HCT116 (cell line): ENCODE data around the gene COPA. TPM values are rescaled to one million over a fixed set of nuclear protein-coding genes. Genes with fewer than 3 reads are reported as not detected.

ENCODE experiments used
- ATAC-seq: fragments of 200-7000 bp; cut with Tn5 transposase; 2 replicates; pipeline ENCODE4 v1.9.1; 2020; ENCODE audit warnings: mild to moderate bottlenecking, moderate library complexity
- BruUV-seq: library from RNA; stranded (reverse); fragments of 400-500 nt; replicated peaks from 2 replicates; lab custom pipeline; 2021; lab: Mats Ljungman, UMichigan
- CTCF ChIA-PET: fragments of 300-600 bp; sonication (Branson Sonifier 250); formaldehyde crosslinking; loops from one replicate; lab custom pipeline; 2021; ENCODE audit warnings: antibody characterized with exemption; lab: Charles Lee
- POLR2A ChIA-PET: fragments of 300-600, 350-600 bp; sonication (Branson Sonifier 250); formaldehyde crosslinking; loops from one replicate; lab custom pipeline; 2021; ENCODE audit warnings: antibody characterized with exemption; lab: Charles Lee
- RAD21 ChIA-PET, 2 experiments: fragments of 300-600 bp; sonication (Branson Sonifier 250); formaldehyde crosslinking; loops; one replicate each; lab custom pipeline; 2023; ENCODE audit warnings: low total read pairs in 2 of 2; ENCODE audit not compliant: uncharacterized antibody in 2 of 2, unreplicated experiment in 2 of 2, low non-redundant PET in 1 of 2; lab: Charles Lee
- DNase-seq: peaks from one replicate; pipeline ENCODE4 v3.0.0-alpha.2; 2010; ENCODE audit warnings: low read depth, low spot score
- H2AFZ ChIP-seq: fragments of 200-600 bp; shearing (Covaris generic), sonication (generic); 2 replicates; pipeline ENCODE4 v1.6.1; 2017; ENCODE audit warnings: low read depth, mixed run types, mixed read lengths, antibody characterized with exemption, low read length; ENCODE audit not compliant: poor library complexity, severe bottlenecking
- H3K27ac ChIP-seq: 2 replicates; pipeline ENCODE4 v1.5.1; 2012; ENCODE audit warnings: low read depth, low read length
- H3K27me3 ChIP-seq: fragments of 200-600 bp; sonication (generic); 2 replicates; pipeline ENCODE4 v1.6.1; 2016; ENCODE audit warnings: mixed run types, low read length, mixed read lengths; ENCODE audit not compliant: insufficient read depth
- H3K36me3 ChIP-seq, 2 experiments: fragments of 200-500 bp in 1 of 2; fragments of 200-600 bp in 1 of 2; sonication (Bioruptor generic) in 1 of 2; sonication (generic) in 1 of 2; 2 replicates each; pipeline versions ENCODE4 v1.5.1 to v1.6.1; 2014 to 2016; ENCODE audit warnings: low read length in 2 of 2, inconsistent platforms in 1 of 2, mixed read lengths in 1 of 2, mixed run types in 1 of 2; ENCODE audit not compliant: insufficient read depth in 2 of 2, control insufficient read depth in 1 of 2
- H3K4me1 ChIP-seq, 2 experiments: fragments of 200-600 bp in 1 of 2; sonication (generic) in 1 of 2; 2 replicates each; pipeline versions ENCODE4 v1.5.1 to v1.6.1; 2012 to 2017; ENCODE audit warnings: low read length in 2 of 2, inconsistent platforms in 1 of 2, mild to moderate bottlenecking in 1 of 2, mixed read lengths in 1 of 2, mixed run types in 1 of 2, moderate library complexity in 1 of 2; ENCODE audit not compliant: insufficient read depth in 2 of 2, control insufficient read depth in 1 of 2
- H3K4me2 ChIP-seq: fragments of 200-600 bp; sonication (generic); 2 replicates; pipeline ENCODE4 v1.6.1; 2017; ENCODE audit warnings: mixed run types, low read length, mixed read lengths
- H3K4me3 ChIP-seq, 2 experiments: fragments of 200-600 bp in 1 of 2; sonication (generic) in 1 of 2; replicated peaks in 1 of 2; 2 replicates each; pipeline ENCODE4 v1.5.1; 2011 to 2016; ENCODE audit warnings: low read length in 2 of 2, control low read depth in 1 of 2, low read depth in 1 of 2, mild to moderate bottlenecking in 1 of 2, mixed read lengths in 1 of 2, mixed run types in 1 of 2
- H3K79me2 ChIP-seq: fragments of 200-600 bp; sonication (generic); 2 replicates; pipeline ENCODE4 v1.6.1; 2017; ENCODE audit warnings: mild to moderate bottlenecking, mixed run types, low read length, moderate library complexity, mixed read lengths; ENCODE audit not compliant: insufficient read depth
- H3K9ac ChIP-seq: fragments of 200-600 bp; sonication (generic); 2 replicates; pipeline ENCODE4 v1.6.1; 2016; ENCODE audit warnings: low read length, mixed read lengths
- H3K9me2 ChIP-seq: fragments of 200-600 bp; sonication (generic), shearing (Covaris generic); 2 replicates; pipeline ENCODE4 v1.6.1; 2017; ENCODE audit warnings: mixed run types, mild to moderate bottlenecking, moderate library complexity; ENCODE audit not compliant: insufficient read depth
- H3K9me3 ChIP-seq, 2 experiments: fragments of 200-500 bp in 1 of 2; fragments of 200-600 bp in 1 of 2; sonication (Bioruptor generic) in 1 of 2; sonication (generic) in 1 of 2; 2 replicates each; pipeline ENCODE4 v1.6.1; 2014 to 2017; ENCODE audit warnings: low read length in 2 of 2, mixed read lengths in 2 of 2, inconsistent platforms in 1 of 2, low read depth in 1 of 2, mild to moderate bottlenecking in 1 of 2, mixed run types in 1 of 2, moderate library complexity in 1 of 2; ENCODE audit not compliant: control insufficient read depth in 1 of 2, insufficient read depth in 1 of 2
- H4K20me1 ChIP-seq: fragments of 200-600 bp; sonication (generic), shearing (Covaris generic); 2 replicates; pipeline ENCODE4 v1.6.1; 2017; ENCODE audit warnings: mixed run types, mild to moderate bottlenecking, moderate library complexity; ENCODE audit not compliant: insufficient read depth
- ATF3 ChIP-seq: IDR thresholded peaks from 2 replicates; pipeline ENCODE4 v1.6.1; 2012
- CBX3 ChIP-seq: IDR thresholded peaks from 2 replicates; pipeline ENCODE4 v1.6.1; 2012; ENCODE audit warnings: low read depth
- CEBPB ChIP-seq: IDR thresholded peaks from 2 replicates; pipeline ENCODE4 v1.6.1; 2012; ENCODE audit warnings: low read depth
- CTCF ChIP-seq, 3 experiments: fragments of 200-600 bp in 1 of 3; sonication (generic) in 1 of 3; IDR thresholded peaks in 2 of 3; conservative IDR thresholded peaks in 1 of 3; 2 replicates each; pipeline ENCODE4 v1.5.1; 2012 to 2017; ENCODE audit warnings: low read depth in 2 of 3, low read length in 2 of 3, antibody characterized with exemption in 1 of 3, borderline replicate concordance in 1 of 3, control low read depth in 1 of 3, mild to moderate bottlenecking in 1 of 3, mixed read lengths in 1 of 3, mixed run types in 1 of 3, moderate library complexity in 1 of 3; ENCODE audit not compliant: insufficient read depth in 1 of 3
- ELF1 ChIP-seq: IDR thresholded peaks from 2 replicates; pipeline ENCODE4 v1.6.1; 2012; ENCODE audit warnings: low read depth, borderline replicate concordance
- EZH2 ChIP-seq: fragments of 200-600 bp; sonication (generic); IDR thresholded peaks from 2 replicates; pipeline ENCODE4 v1.6.1; 2017; ENCODE audit warnings: antibody characterized with exemption, mixed run types
- FOSL1 ChIP-seq: IDR thresholded peaks from 2 replicates; pipeline ENCODE4 v1.6.1; 2012; ENCODE audit warnings: low read depth
- POLR2AphosphoS5 ChIP-seq: IDR thresholded peaks from 2 replicates; pipeline ENCODE4 v1.6.1; 2011; ENCODE audit warnings: mild to moderate bottlenecking, low read depth, low read length, moderate library complexity
- RAD21 ChIP-seq: IDR thresholded peaks from 2 replicates; pipeline ENCODE4 v1.6.1; 2012; ENCODE audit warnings: low read depth, mild to moderate bottlenecking
- REST ChIP-seq: IDR thresholded peaks from 2 replicates; pipeline ENCODE4 v1.6.1; 2012; ENCODE audit warnings: low read depth
- TCF7L2 ChIP-seq: IDR thresholded peaks from 2 replicates; pipeline ENCODE4 v1.7.0; 2011; ENCODE audit warnings: borderline replicate concordance, inconsistent platforms; ENCODE audit not compliant: insufficient read depth, insufficient read length; ENCODE audit errors: extremely low read depth
- ZFX ChIP-seq: fragments of 450-650 bp; IDR thresholded peaks from 2 replicates; pipeline ENCODE4 v1.6.1; 2017
- intact Hi-C: fragments of 100-400 bp; cut with micrococcal nuclease; formaldehyde crosslinking; loops from 2 replicates; pipeline ENCODE4 v1.10.0; 2022
- total RNA-seq: library from RNA; stranded (reverse); gene quantifications from one replicate; pipeline ENCODE4 v1.2.1, GENCODE V29; 2021; ENCODE audit not compliant: unreplicated experiment

The COPA gene
- total RNA-seq, 1 experiment from 2014 or later, result 132 TPM

- BruUV-seq, result no TSS peak
- Histone ChIP-seq H3K4me1 (no peaks in the 10 kb centered on the region), H2AFZ (no peak overlapping the region), H3K9me2 (no peaks in the 10 kb centered on the region), H3K79me2 (peaks cover 73% of the 10 kb centered on the region), H3K4me2 (no peak overlapping the region), H3K27me3 (no peaks in the 10 kb centered on the region), H3K36me3 (peaks cover 2 to 4% of the 10 kb centered on the region in 2 experiments; a peak in 2 of 4 replicates), H3K27ac (no peak overlapping the region), H3K9ac (no peak overlapping the region), H4K20me1 (no peaks in the 10 kb centered on the region), H3K9me3 (no peaks in the 10 kb centered on the region), H3K4me3 (no peak overlapping the region)
- POLR2A ChIA-PET, result no interaction called here
- TF ChIP-seq REST (no peak), EZH2 (no peak), TCF7L2 (no peak), RAD21 (no peak), POLR2AphosphoS5 (no peak), ZFX (no peak), FOSL1 (no peak), CEBPB (no peak), ELF1 (no peak), CTCF (IDR thresholded peaks at IDR 0.05 in 2 of 3, conservative IDR thresholded peaks at IDR 0.05 in 1 of 3; ENCODE audit: borderline replicate concordance in 1 of 3, insufficient read depth in 1 of 3, low read depth in 2 of 3, low read length in 2 of 3) (no peak), ATF3 (no peak), CBX3 (no peak)
- intact Hi-C loops, result no loop called here
- RAD21 ChIA-PET, result no interaction called here
- no peak for DNase-seq
- ATAC-seq, result no peak
- CTCF ChIA-PET, result interaction anchor here (1.0 to 2.7 kb wide), 2 partner anchors 47 to 54 kb away, joined by 3 to 11 read pairs; no protein-coding TSS in a partner anchor
Measured at GRCh38 chr1:160247053-160247452, 96.0 kb downstream of the COPA start.
